Loucy (cell line): ENCODE measurements around the gene SRSF7.

Experiments used
- H2AFZ ChIP-seq: fragments of 200-600 bp; sonication (generic); 2 replicates; pipeline ENCODE4 v1.6.0; 2016; ENCODE audit warnings: antibody characterized with exemption, mild to moderate bottlenecking, low read length, moderate library complexity
- H3F3A ChIP-seq: fragments of 200-600 bp; 2 replicates; pipeline ENCODE4 v1.6.0; 2016; ENCODE audit warnings: antibody characterized with exemption, low read depth, mild to moderate bottlenecking
- H3K27me3 ChIP-seq: fragments of 200-600 bp; sonication (generic); 2 replicates; pipeline ENCODE4 v1.6.1; 2014; ENCODE audit warnings: low read length, mild to moderate bottlenecking; ENCODE audit not compliant: insufficient read depth, poor library complexity, severe bottlenecking
- H3K36me3 ChIP-seq: fragments of 200-600 bp; sonication (generic); 2 replicates; pipeline ENCODE4 v1.6.1; 2016; ENCODE audit warnings: low read length; ENCODE audit not compliant: insufficient read depth
- H3K4me1 ChIP-seq: fragments of 200-600 bp; sonication (generic); 2 replicates; pipeline ENCODE4 v1.5.1; 2014; ENCODE audit warnings: low read length, mild to moderate bottlenecking; ENCODE audit not compliant: insufficient read depth, poor library complexity, severe bottlenecking
- H3K4me2 ChIP-seq: fragments of 200-600 bp; sonication (generic); 2 replicates; pipeline ENCODE4 v1.6.0; 2014; ENCODE audit warnings: antibody characterized with exemption, low read length, low read depth, mild to moderate bottlenecking; ENCODE audit not compliant: poor library complexity, severe bottlenecking
- H3K4me3 ChIP-seq: fragments of 200-600 bp; sonication (generic); 2 replicates; pipeline ENCODE4 v1.5.1; 2014; ENCODE audit warnings: low read length, mild to moderate bottlenecking, mixed read lengths; ENCODE audit not compliant: poor library complexity, severe bottlenecking
- H3K79me2 ChIP-seq: fragments of 200-600 bp; sonication (generic); 2 replicates; pipeline ENCODE4 v1.6.1; 2014; ENCODE audit warnings: low read length; ENCODE audit not compliant: insufficient read depth
- H3K9ac ChIP-seq: fragments of 200-600 bp; sonication (generic); 2 replicates; pipeline ENCODE4 v1.6.0; 2014; ENCODE audit warnings: mild to moderate bottlenecking, low read depth, low read length, moderate library complexity; ENCODE audit not compliant: poor library complexity, severe bottlenecking
- H3K9me2 ChIP-seq: fragments of 200-600 bp; sonication (generic); replicated peaks from 2 replicates; pipeline ENCODE4 v1.6.1; 2016; ENCODE audit warnings: low read depth, low read length, mixed read lengths
- H3K9me3 ChIP-seq: fragments of 200-600 bp; sonication (generic); 2 replicates; pipeline ENCODE4 v1.6.1; 2014; ENCODE audit warnings: mild to moderate bottlenecking, antibody characterized with exemption, low read length, low read depth; ENCODE audit not compliant: insufficient read depth
- H4K20me1 ChIP-seq: fragments of 200-600 bp; sonication (generic); 2 replicates; pipeline ENCODE4 v1.6.0; 2014; ENCODE audit warnings: antibody characterized with exemption, low read length, mild to moderate bottlenecking; ENCODE audit not compliant: insufficient read depth, poor library complexity, severe bottlenecking
- CTCF ChIP-seq: fragments of 200-600 bp; sonication (generic); conservative IDR thresholded peaks from 2 replicates; pipeline ENCODE4 v1.5.1; 2014; ENCODE audit warnings: mild to moderate bottlenecking, antibody characterized with exemption, low read length
- EZH2phosphoT487 ChIP-seq: fragments of 200-600 bp; IDR thresholded peaks from 2 replicates; pipeline ENCODE4 v1.6.1; 2018; ENCODE audit warnings: antibody characterized with exemption, mild to moderate bottlenecking, moderate library complexity, borderline replicate concordance

The SRSF7 gene

GRCh38 chr2:38783586-38783985, 32.4 kb upstream of the SRSF7 start:
- H2AFZ ChIP-seq = no peak overlapping the region
- H3K9me3 ChIP-seq = no peaks in the 10 kb centered on the region
- TF ChIP-seq EZH2phosphoT487 = no peak
- no peak for TF ChIP-seq CTCF
- no peaks in the 10 kb centered on the region for H4K20me1 ChIP-seq
- H3K9ac ChIP-seq = no peak overlapping the region
- H3K27me3 ChIP-seq = no peaks in the 10 kb centered on the region
- no peaks in the 10 kb centered on the region for H3F3A ChIP-seq
- H3K4me1 ChIP-seq = peaks cover 7% of the 10 kb centered on the region
- no peaks in the 10 kb centered on the region for H3K9me2 ChIP-seq
- H3K79me2 ChIP-seq = peaks cover 7% of the 10 kb centered on the region
- no peak overlapping the region for H3K4me2 ChIP-seq
- H3K36me3 ChIP-seq = no peaks in the 10 kb centered on the region
- no peak overlapping the region for H3K4me3 ChIP-seq

GRCh38 chr2:38778687-38779082, 27.5 kb upstream of the SRSF7 start:
- Histone ChIP-seq H3K79me2 (peaks cover 13% of the 10 kb centered on the region), H3K9me2 (no peaks in the 10 kb centered on the region), H3K9ac (peak overlapping the region; percentile 81), H3K4me1 (peaks cover 8% of the 10 kb centered on the region), H2AFZ (peak overlapping the region; percentile 89; the same call in 1 of the 2 replicates), H3K4me3 (peak overlapping the region; percentile 92), H3K4me2 (peak overlapping the region; percentile 97), H3K36me3 (no peaks in the 10 kb centered on the region), H3K27me3 (no peaks in the 10 kb centered on the region), H3F3A (no peaks in the 10 kb centered on the region), H3K9me3 (no peaks in the 10 kb centered on the region), H4K20me1 (no peaks in the 10 kb centered on the region)
- no peak for TF ChIP-seq CTCF
- no peak for TF ChIP-seq EZH2phosphoT487

- H3K4me1 ChIP-seq = peaks cover 8% of the 10 kb centered on the region
- TF ChIP-seq EZH2phosphoT487 (no peak), CTCF (no peak)
- H3K79me2 ChIP-seq = peaks cover 13% of the 10 kb centered on the region
- no peak overlapping the region for H3K4me3 ChIP-seq
- H3K27me3 ChIP-seq = no peaks in the 10 kb centered on the region
- no peaks in the 10 kb centered on the region for H3F3A ChIP-seq
- no peak overlapping the region for H2AFZ ChIP-seq
- H3K9me2 ChIP-seq = no peaks in the 10 kb centered on the region
- H4K20me1 ChIP-seq = no peaks in the 10 kb centered on the region
- H3K4me2 ChIP-seq = no peak overlapping the region
- H3K9me3 ChIP-seq = no peaks in the 10 kb centered on the region
- H3K9ac ChIP-seq = no peak overlapping the region
- H3K36me3 ChIP-seq = no peaks in the 10 kb centered on the region
These were observed 25.4 kb upstream of the SRSF7 start for GRCh38 chr2:38776531-38776930.
